CD4-positive, alpha-beta T cell treated with Interleukin-17A for 1 hour (primary cell): ENCODE measurements around the gene HPSE2.

ENCODE experiments used
- DNase-seq: peaks from one replicate; pipeline ENCODE4 v3.0.0-alpha.2; 2020

The HPSE2 gene

DNA sequence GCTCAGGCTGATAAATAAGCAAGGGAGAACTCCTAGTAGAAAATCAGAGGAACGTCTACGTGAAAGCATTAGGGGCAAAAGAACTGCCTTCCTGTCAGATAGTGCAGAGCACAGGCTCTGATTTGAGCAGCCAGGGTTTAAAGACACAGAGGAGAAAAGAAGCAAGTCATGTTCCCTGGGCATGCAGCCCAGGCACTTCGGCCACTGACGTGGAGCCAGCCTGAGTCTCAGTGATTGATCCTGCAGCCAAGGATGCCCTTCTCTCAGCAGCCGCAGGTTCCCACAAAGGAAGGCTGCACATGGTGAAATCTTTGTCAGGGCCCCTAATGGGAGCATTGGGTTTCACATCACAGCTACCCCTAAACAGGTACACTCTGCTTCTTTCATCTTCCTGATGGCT lies 627.2 kb downstream of the HPSE2 start:
- no peak for DNase-seq

- DNase-seq = no peak
Observed at GRCh38 chr10:98602224-98602623, 633.4 kb downstream of the HPSE2 start.

DNA sequence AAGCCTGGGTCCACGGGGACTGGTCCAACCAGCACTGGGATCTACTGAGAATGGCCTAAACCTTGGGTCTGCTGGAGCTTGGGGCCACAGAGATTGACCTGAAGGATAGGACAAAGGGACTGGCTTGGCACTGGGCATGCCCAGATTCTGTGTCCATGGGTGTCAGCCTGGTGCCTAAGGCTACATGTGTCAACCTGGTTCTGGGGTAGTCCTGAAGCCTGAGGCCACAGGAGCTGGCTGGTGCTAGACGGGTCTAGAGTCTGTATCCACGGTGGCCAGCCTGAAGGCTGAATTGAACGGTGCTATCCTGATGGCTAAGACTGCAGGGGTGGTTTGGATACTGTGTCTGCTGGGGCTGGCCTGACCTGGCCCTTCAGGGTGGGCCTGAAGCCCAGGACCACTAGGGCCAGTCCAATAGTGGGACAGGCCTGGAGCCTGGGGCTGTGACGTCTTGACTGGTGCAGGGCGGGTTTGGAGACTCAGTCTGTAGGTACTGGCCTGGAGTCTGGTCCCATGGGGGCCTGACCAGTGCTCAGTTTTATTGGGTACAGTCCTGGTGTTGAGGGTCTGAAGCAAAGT lies 636.5 kb downstream of the HPSE2 start:
- no peak for DNase-seq

DNA sequence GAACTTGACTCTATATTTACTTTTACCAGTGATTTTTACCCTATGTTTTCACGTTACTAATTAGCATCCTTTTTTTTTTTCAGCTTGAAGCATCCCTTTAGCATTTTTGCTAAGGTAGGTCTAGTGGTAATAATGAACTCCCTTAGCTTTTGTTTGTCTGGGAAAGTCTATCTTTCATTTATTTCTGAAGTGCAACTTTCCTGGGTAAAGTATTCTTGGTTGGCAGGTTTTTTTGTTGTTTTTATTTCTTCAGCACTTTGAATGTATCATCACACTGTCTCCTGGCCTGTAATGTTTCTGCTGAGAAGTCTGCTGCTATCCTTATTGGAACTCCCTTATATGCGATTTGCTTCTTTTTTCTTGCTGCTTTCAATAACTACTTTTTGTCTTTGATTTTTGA lies 639.2 kb downstream of the HPSE2 start:
- no peak for DNase-seq

DNA sequence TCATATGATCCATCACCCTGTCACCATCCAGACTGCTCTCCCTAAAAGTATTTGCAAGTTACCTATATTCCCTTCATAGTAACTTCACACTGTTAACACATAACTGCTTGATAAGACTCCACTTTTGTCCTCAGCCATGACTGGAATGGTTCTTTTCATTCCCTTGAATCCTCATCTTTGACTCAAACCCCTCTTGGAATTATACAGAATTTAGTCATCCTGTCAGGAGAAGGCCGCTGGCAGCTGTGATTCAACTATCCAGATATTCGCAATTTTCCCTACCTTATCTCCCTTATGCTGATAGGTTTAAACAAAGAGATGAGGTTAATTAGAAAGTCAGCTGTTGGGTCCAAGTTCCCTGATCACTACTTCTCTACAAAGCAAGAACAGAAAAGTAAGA lies 646.0 kb downstream of the HPSE2 start:
- DNase-seq = no peak

- DNase-seq = no peak
Observed at GRCh38 chr10:98589007-98589406, 646.6 kb downstream of the HPSE2 start.

- DNase-seq = no peak
Observed at GRCh38 chr10:98587156-98587837, 648.4 kb downstream of the HPSE2 start.

GRCh38 chr10:98586096-98586495 lies 649.6 kb downstream of the HPSE2 start:
- no peak for DNase-seq

- DNase-seq = no peak
Observed at GRCh38 chr10:98582363-98582762, 653.3 kb downstream of the HPSE2 start.

GRCh38 chr10:98577578-98577977 lies 658.1 kb downstream of the HPSE2 start:
- DNase-seq = no peak

- no peak for DNase-seq
Observed at GRCh38 chr10:98577168-98577567, 658.5 kb downstream of the HPSE2 start.

DNA sequence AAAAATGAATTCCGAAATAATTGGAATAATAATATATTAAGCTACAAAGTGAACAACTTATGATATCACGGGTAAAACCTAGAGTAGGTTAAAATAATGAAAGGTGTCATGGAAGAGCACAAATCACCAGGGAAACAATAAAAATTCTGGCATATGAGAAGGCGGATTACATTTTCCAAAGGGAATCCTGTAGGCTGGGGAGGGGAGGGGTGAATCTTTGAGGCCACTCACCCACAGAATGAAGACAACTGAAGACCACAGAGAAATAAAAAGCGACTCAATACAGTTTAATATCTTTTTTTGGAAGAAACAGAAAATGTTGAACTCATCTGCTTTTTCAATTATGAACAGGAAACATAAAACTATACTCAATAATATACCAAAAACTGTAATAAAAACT lies 659.6 kb downstream of the HPSE2 start:
- no peak for DNase-seq

DNA sequence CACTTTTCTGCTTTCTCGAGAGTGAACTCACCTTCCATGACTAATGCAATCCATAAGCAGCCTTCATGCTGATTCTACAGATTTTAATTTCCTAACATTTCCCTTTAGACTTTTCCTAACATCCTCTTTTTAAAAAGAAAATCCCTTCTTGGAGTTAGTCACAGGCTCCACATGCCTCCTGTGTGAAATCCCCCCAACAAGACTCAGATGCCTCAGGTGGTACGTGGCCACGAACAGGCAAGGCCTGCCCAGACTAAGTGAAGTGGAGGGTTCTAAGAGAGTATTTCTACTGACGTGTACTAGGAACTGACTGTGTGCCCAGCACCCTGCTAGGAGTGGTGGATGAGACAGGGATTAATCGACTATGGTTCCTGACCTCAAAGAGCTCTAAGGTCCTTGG lies 663.1 kb downstream of the HPSE2 start:
- no peak for DNase-seq

- no peak for DNase-seq
Observed at GRCh38 chr10:98570834-98571233, 664.8 kb downstream of the HPSE2 start.

GRCh38 chr10:98569853-98570252 lies 665.8 kb downstream of the HPSE2 start:
- DNase-seq = no peak

- DNase-seq = no peak
Observed at GRCh38 chr10:98568551-98568950, 667.1 kb downstream of the HPSE2 start.

DNA sequence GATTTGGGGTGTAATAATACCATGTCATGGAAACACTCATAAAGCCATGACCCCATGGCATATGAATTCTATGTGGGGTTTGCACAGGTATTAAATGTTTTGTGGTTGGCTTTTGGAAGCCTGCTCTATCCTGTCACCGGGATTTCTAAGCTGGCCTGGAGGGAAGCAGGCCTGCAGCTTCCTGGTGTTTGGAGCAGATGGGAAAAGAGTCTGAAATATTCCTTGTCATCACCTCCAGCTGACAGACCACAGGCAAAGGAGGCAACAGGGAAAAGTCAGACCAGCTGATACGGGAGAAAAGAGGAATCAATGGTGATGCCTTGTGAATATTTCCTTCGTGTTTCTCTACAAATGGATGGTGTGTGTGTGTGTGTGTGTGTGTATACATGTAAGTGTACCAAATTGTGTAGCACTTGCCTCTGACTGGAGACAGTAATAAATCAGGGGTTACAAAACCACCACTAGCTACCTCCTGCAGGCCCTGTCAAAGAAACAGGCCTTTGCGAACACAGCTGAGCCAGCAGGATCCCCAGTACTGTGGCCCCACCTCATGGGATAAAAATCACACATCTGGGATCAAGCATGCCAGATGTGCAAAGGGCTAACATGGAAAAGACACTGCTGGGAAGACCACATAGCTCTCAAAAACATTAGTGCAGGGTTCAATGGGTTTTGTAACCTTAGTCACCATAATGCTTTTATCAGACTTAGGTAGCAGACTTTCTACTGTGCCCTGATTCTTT lies 668.1 kb downstream of the HPSE2 start:
- DNase-seq = no peak

GRCh38 chr10:98563811-98564210 lies 671.8 kb downstream of the HPSE2 start:
- no peak for DNase-seq

DNA sequence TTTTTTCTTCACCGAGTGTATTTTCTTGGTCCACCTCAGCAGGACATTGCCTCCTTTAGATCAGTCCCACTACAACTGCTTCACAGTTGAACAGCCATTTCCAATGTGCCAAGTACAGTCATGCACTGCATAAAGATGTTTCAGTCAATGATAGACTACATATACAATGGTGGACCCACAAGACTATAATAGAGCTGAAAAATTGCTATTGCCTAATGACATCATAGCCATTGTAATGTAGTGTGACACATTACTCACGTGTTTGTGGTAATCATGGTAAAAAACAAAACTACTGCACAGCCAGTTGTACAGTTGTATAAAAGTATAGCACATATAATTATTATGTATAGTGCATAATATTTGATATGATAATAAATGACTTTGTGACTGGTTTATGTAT lies 675.1 kb downstream of the HPSE2 start:
- DNase-seq = no peak

GRCh38 chr10:98556061-98556460 lies 679.6 kb downstream of the HPSE2 start:
- DNase-seq = no peak

DNA sequence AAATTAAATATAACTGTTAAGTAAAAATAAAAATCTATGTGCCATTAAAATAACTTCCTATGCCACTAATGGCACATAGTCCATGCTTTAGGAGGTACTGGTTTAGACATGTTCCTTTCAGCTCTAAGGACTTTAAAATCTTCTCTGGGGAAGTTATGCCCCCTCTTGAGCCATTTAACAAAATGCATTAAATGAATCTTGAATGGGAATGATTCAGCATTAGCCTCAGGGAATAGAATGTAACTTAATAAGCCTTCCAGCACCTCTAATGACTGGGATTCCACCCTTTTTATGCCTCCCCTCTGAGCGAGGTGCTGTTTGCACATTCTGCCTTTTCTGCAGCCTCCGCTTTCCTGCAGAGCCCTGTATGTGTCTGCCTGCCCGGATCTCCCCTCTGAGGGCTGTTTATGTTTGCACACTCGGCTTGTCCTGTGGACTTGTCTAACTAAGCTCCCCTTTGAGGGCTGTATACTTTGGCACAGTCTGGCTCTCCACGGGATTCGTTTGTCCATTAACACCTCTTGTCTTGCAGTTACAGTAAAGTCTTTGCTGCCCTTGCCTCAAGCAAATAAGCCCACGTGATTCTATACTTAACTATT lies 680.5 kb downstream of the HPSE2 start:
- DNase-seq = no peak

DNA sequence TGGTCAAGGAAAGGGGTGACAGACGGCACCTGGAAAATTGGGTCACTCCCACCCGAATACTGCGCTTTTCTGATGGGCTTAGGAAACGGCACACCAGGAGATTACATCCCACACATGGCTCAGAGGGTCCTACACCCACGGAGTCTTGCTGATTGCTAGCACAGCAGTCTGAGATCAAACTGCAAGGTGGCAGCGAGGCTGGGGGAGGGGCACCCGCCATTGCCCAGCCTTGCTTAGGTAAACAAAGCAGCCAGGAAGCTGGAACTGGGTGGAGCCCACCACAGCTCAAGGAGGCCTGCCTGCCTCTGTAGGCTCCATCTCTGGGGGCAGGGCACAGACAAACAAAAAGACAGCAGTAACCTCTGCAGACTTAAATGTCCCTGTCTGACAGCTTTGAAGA lies 694.1 kb downstream of the HPSE2 start:
- peak; percentile 7 for DNase-seq

GRCh38 chr10:98539578-98539977 lies 696.1 kb downstream of the HPSE2 start:
- no peak for DNase-seq

- DNase-seq = no peak
Observed at GRCh38 chr10:98538472-98538871, 697.2 kb downstream of the HPSE2 start.
